ENCODE results near the gene POU6F2.

DNA sequence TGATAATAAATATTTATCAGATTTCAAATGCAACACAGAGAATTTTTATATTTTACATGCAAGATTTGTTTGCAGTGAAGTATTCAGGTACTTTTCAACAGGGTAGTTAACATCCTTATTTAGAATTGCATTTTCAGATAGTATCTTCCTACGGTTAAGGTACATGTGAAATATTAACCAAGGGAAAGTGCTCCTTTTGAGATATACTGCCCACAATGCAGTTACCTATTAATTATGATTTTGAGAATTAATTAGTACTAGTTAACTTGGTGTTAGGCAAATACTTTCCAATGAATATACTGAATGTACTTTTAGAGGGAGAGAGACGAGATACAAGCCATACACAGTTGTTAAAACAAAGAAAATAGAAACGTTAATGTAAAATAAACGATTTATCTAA, 382.3 kb downstream of the POU6F2 start:
- TF ChIP-seq, protein P1, sequence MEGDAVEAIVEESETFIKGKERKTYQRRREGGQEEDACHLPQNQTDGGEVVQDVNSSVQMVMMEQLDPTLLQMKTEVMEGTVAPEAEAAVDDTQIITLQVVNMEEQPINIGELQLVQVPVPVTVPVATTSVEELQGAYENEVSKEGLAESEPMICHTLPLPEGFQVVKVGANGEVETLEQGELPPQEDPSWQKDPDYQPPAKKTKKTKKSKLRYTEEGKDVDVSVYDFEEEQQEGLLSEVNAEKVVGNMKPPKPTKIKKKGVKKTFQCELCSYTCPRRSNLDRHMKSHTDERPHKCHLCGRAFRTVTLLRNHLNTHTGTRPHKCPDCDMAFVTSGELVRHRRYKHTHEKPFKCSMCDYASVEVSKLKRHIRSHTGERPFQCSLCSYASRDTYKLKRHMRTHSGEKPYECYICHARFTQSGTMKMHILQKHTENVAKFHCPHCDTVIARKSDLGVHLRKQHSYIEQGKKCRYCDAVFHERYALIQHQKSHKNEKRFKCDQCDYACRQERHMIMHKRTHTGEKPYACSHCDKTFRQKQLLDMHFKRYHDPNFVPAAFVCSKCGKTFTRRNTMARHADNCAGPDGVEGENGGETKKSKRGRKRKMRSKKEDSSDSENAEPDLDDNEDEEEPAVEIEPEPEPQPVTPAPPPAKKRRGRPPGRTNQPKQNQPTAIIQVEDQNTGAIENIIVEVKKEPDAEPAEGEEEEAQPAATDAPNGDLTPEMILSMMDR (conservative IDR thresholded peaks at IDR 0.05; ENCODE audit: low read depth, low read length) = no peak
- TF ChIP-seq EZH2phosphoT487 (IDR thresholded peaks at IDR 0.05; ENCODE audit: borderline replicate concordance, low read length) (no peak), EZH2 (IDR thresholded peaks at IDR 0.05; ENCODE audit: low read length, unreplicated experiment) (no peak)

Data from PC-3 (cell line).